Endodermal cell (in vitro differentiated cells): ENCODE measurements around the gene FETUB. TPM values are rescaled to one million over a fixed set of nuclear protein-coding genes. Genes with fewer than 3 reads are reported as not detected.

ENCODE experiments used
- DNase-seq: peaks from one replicate; pipeline ENCODE4 v3.0.0-alpha.2; 2017
- H3K27ac ChIP-seq: 2 replicates; pipeline ENCODE4 v1.5.1; 2013; ENCODE audit warnings: mild to moderate bottlenecking, low read depth, low read length, moderate library complexity
- H3K27me3 ChIP-seq: 2 replicates; pipeline ENCODE4 v1.6.1; 2013; ENCODE audit warnings: mild to moderate bottlenecking, low read length, moderate library complexity; ENCODE audit not compliant: insufficient read depth, control insufficient read depth, poor library complexity, severe bottlenecking
- H3K36me3 ChIP-seq: 2 replicates; pipeline ENCODE4 v1.7.0; 2013; ENCODE audit warnings: mild to moderate bottlenecking, low read length, moderate library complexity; ENCODE audit not compliant: control insufficient read depth, insufficient read depth
- H3K4me1 ChIP-seq: one replicate; pipeline ENCODE4 v1.7.0; 2013; ENCODE audit warnings: low read length; ENCODE audit not compliant: control insufficient read depth, insufficient read depth
- H3K4me3 ChIP-seq: 2 replicates; pipeline ENCODE4 v1.5.1; 2013; ENCODE audit warnings: mild to moderate bottlenecking, low read length, moderate library complexity
- H3K9ac ChIP-seq: 2 replicates; pipeline ENCODE4 v1.6.1; 2013; ENCODE audit warnings: mild to moderate bottlenecking, low read length, moderate library complexity; ENCODE audit not compliant: poor library complexity, severe bottlenecking; ENCODE audit errors: extremely low read depth
- H3K9me3 ChIP-seq: 2 replicates; pipeline ENCODE4 v1.6.1; 2013; ENCODE audit warnings: mild to moderate bottlenecking, low read length, moderate library complexity; ENCODE audit not compliant: control insufficient read depth
- H3K27ac Mint-ChIP-seq: 2 replicates; pipeline ENCODE4 v1.8.0; 2020; ENCODE audit warnings: mixed read lengths
- H3K27me3 Mint-ChIP-seq: 2 replicates; pipeline ENCODE4 v1.8.0; 2021; ENCODE audit warnings: mild to moderate bottlenecking, mixed read lengths; ENCODE audit not compliant: insufficient read depth
- H3K36me3 Mint-ChIP-seq: 2 replicates; pipeline ENCODE4 v1.8.0; 2020; ENCODE audit warnings: low read depth, mixed read lengths
- H3K4me1 Mint-ChIP-seq: 2 replicates; pipeline ENCODE4 v1.8.0; 2020; ENCODE audit warnings: mixed read lengths
- H3K4me3 Mint-ChIP-seq: 2 replicates; pipeline ENCODE4 v1.8.0; 2020; ENCODE audit warnings: mild to moderate bottlenecking, moderate library complexity, mixed read lengths
- H3K9me3 Mint-ChIP-seq: 2 replicates; pipeline ENCODE4 v1.8.0; 2020; ENCODE audit warnings: mild to moderate bottlenecking, mixed read lengths
- WGBS, 2 experiments: methylation state at CpG; one replicate each; pipeline versions ENCODE4 v1.1.5 to v1.1.7; 2013; ENCODE audit warnings: missing lambda C conversion rate in 2 of 2, mixed read lengths in 1 of 2; ENCODE audit not compliant: insufficient coverage in 1 of 2, insufficient read length in 1 of 2; 5-methylcytosine and 5-hydroxymethylcytosine counted together
- total RNA-seq, 2 donors: library from RNA; stranded (reverse); fragmentation: NEBNext Ultra II Directional in 1 of 2; extraction: Animal tissue kit (Norgen Biotek cat#: 25700) in 1 of 2; gene quantifications; 2 replicates in 1 of 2; 3 replicates in 1 of 2; pipeline ENCODE4 v1.2.1, GENCODE V29; 2021
- TF ChIP-seq, protein P1 (sequence below): fragments of 200-600 bp; sonication (generic); conservative IDR thresholded peaks from 2 replicates; pipeline ENCODE4 v1.5.0; 2021; ENCODE audit warnings: antibody characterized with exemption, mild to moderate bottlenecking

Gene FETUB
- total RNA-seq, 2 donors from 2014 or later, result not detected

- H3K4me3 ChIP-seq, result no peak overlapping the region
- H3K36me3 ChIP-seq, result no peaks in the 10 kb centered on the region
- no peaks in the 10 kb centered on the region for H3K36me3 Mint-ChIP-seq
- H3K9ac ChIP-seq, result no peak overlapping the region
- 84 to 93% methylated on average over 2 to 4 of the region's 4 CpGs for WGBS, 2 experiments
- no peak overlapping the region for H3K27ac Mint-ChIP-seq
- H3K4me3 Mint-ChIP-seq, result no peak overlapping the region
- H3K27ac ChIP-seq, result no peak overlapping the region
- H3K4me1 ChIP-seq, result no peaks in the 10 kb centered on the region
- H3K9me3 Mint-ChIP-seq, result no peaks in the 10 kb centered on the region
- peaks cover 8% of the 10 kb centered on the region for H3K4me1 Mint-ChIP-seq
- peaks cover 37% of the 10 kb centered on the region for H3K27me3 ChIP-seq
- TF ChIP-seq, protein P1, sequence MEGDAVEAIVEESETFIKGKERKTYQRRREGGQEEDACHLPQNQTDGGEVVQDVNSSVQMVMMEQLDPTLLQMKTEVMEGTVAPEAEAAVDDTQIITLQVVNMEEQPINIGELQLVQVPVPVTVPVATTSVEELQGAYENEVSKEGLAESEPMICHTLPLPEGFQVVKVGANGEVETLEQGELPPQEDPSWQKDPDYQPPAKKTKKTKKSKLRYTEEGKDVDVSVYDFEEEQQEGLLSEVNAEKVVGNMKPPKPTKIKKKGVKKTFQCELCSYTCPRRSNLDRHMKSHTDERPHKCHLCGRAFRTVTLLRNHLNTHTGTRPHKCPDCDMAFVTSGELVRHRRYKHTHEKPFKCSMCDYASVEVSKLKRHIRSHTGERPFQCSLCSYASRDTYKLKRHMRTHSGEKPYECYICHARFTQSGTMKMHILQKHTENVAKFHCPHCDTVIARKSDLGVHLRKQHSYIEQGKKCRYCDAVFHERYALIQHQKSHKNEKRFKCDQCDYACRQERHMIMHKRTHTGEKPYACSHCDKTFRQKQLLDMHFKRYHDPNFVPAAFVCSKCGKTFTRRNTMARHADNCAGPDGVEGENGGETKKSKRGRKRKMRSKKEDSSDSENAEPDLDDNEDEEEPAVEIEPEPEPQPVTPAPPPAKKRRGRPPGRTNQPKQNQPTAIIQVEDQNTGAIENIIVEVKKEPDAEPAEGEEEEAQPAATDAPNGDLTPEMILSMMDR, result no peak
- no peak for DNase-seq
- peaks cover 61% of the 10 kb centered on the region for H3K27me3 Mint-ChIP-seq
- no peaks in the 10 kb centered on the region for H3K9me3 ChIP-seq
Measured at GRCh38 chr3:186613637-186614265, 26.4 kb upstream of the FETUB start.

DNA sequence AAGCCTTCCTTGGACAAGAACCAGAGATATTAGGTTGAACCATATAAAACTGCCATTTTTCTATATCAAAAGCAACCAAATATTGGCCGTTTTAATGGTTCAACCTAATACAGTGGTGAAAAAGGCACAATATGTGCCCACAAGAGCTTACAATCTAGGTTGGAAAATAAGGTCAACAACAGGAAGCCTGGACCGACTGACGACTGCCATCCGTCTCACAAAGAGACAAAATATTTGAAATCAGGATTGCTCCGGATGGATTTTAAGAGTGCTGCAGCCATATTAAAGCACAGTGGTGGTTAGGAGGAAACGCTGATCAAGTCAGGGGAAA lies 26.0 kb upstream of the FETUB start:
- Histone ChIP-seq H3K4me3 (no peak overlapping the region), H3K27ac (no peak overlapping the region), H3K4me1 (no peaks in the 10 kb centered on the region), H3K9ac (no peak overlapping the region), H3K9me3 (no peaks in the 10 kb centered on the region), H3K36me3 (no peaks in the 10 kb centered on the region), H3K27me3 (peaks cover 37% of the 10 kb centered on the region)
- 84 to 85% methylated on average over 6 of the region's 6 CpGs for WGBS, 2 experiments
- peaks cover 62% of the 10 kb centered on the region for H3K27me3 Mint-ChIP-seq
- no peaks in the 10 kb centered on the region for H3K36me3 Mint-ChIP-seq
- no peak overlapping the region for H3K4me3 Mint-ChIP-seq
- peaks cover 8% of the 10 kb centered on the region for H3K4me1 Mint-ChIP-seq
- H3K27ac Mint-ChIP-seq, result no peak overlapping the region
- TF ChIP-seq, protein P1, result no peak
- no peak for DNase-seq
- H3K9me3 Mint-ChIP-seq, result no peaks in the 10 kb centered on the region

- H3K27me3 Mint-ChIP-seq, result peaks cover 64% of the 10 kb centered on the region
- no peak overlapping the region for H3K9ac ChIP-seq
- H3K9me3 ChIP-seq, result no peaks in the 10 kb centered on the region
- H3K9me3 Mint-ChIP-seq, result no peaks in the 10 kb centered on the region
- TF ChIP-seq, protein P1, result peak; percentile 98
- no peaks in the 10 kb centered on the region for H3K36me3 ChIP-seq
- 48 to 51% methylated on average over 14 to 16 of the region's 16 CpGs for WGBS, 2 experiments
- no peak overlapping the region for H3K4me3 ChIP-seq
- H3K4me3 Mint-ChIP-seq, result no peak overlapping the region
- H3K4me1 ChIP-seq, result no peaks in the 10 kb centered on the region
- H3K4me1 Mint-ChIP-seq, result peaks cover 8% of the 10 kb centered on the region
- DNase-seq, result peak; percentile 93
- H3K27ac ChIP-seq, result no peak overlapping the region
- no peaks in the 10 kb centered on the region for H3K36me3 Mint-ChIP-seq
- H3K27me3 ChIP-seq, result peaks cover 37% of the 10 kb centered on the region
- no peak overlapping the region for H3K27ac Mint-ChIP-seq
Measured at GRCh38 chr3:186614597-186615483, 25.4 kb upstream of the FETUB start.
